Right renal pelvis (tissue), 4 donors: ENCODE data around the gene DNASE1L3. TPM values are rescaled to one million over a fixed set of nuclear protein-coding genes. Genes with fewer than 3 reads are reported as not detected.
A peak's percentile ranks its signal among the peaks of the same experiment; 100 is the strongest.
"Not testable (repeated sequence)": the region's sequence is repeated elsewhere in the genome, so short reads cannot be mapped to it uniquely, and the experiment has no call there.

ENCODE experiments used
- DNase-seq, 4 donors: peaks; one replicate each; pipeline ENCODE4 v3.0.0-alpha.2; 2013; ENCODE audit warnings: low read depth in 4 of 4, low spot score in 3 of 4, missing footprints in 1 of 4
- polyA plus RNA-seq, 4 donors: library from polyadenylated mRNA; unstranded; fragments of 120-200 nt; gene quantifications; one replicate each; pipeline ENCODE4 v1.2.1, GENCODE V29; 2013; ENCODE audit not compliant: insufficient read length in 4 of 4

The DNASE1L3 gene
- polyA plus RNA-seq, 4 donors, result 3.7 to 13.1 (median 8.1) TPM

- no peak for DNase-seq
Measured at GRCh38 chr3:58236527-58237237, 25.9 kb upstream of the DNASE1L3 start.

GRCh38 chr3:58235970-58236369, 25.2 kb upstream of the DNASE1L3 start:
- DNase-seq, result no peak

DNA sequence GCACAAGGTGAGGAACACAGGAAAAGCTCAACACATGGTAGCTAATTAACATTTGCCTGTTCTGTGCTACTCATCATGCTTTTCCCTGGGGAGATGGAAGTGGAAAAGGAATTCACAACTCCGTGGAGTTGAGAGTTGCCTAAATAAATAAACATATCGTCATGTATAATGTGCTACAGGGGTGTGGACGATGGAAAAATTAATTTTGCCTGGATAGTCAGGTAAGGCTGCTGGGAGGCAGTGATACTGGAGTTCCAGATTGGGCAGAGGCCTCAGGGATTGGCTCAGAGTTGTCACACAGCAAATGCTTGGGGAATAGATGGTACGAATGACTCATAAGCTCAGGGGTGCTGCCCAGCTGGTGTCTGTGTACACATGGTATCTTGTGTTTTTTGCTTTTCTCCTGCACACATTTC, 23.8 kb upstream of the DNASE1L3 start:
- DNase-seq, result no peak

DNA sequence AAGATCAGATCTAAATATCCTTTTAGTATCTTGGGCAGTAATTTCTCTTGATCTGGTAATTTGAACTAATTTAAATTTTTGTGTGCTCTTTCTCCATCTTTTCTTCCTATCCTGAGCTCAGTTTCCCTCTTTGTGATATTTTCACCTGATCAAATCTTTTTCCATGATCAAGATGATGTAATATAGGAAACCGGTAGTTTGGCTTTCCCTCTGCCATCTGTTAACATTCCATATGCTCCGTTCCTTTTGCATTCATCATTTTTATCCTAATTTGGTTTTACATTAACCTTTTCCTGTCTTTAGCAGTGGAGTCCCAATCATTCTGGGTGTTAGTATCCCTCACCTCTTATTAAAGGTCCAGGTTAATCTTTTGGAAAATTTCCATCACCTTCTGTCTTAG, 20.9 kb upstream of the DNASE1L3 start:
- no peak for DNase-seq

- no peak for DNase-seq
Measured at GRCh38 chr3:58230876-58231552, 20.2 kb upstream of the DNASE1L3 start.

DNA sequence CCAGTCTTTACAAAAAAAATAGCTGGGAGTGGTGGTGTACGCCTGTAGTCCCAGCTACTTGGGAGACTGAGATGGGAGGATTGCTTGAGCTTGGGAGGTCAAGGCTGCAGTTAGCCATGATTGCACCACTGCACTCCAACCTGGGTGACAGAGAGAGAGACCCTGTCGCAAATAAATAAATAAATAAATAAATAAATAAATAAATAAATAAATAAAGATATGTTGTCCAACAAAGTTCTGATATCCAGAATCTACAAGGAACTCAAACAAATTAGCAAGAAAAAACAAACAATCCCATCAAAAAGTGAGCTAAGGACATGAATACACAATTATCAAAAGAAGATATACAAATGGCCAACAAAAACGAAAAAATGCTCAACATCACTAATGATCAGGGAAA, 17.2 kb upstream of the DNASE1L3 start:
- DNase-seq, result not testable (repeated sequence)

GRCh38 chr3:58223855-58224254, 13.1 kb upstream of the DNASE1L3 start:
- DNase-seq, result no peak

- no peak for DNase-seq
Measured at GRCh38 chr3:58222161-58222724, 11.5 kb upstream of the DNASE1L3 start.

GRCh38 chr3:58218904-58219303, 8.1 kb upstream of the DNASE1L3 start:
- DNase-seq, result no peak

GRCh38 chr3:58217209-58217811, 6.5 kb upstream of the DNASE1L3 start:
- DNase-seq, result peak in 3 of 4 donors; percentile 24 to 43 (median 37)

- DNase-seq, result no peak
Measured at GRCh38 chr3:58216496-58217195, 5.9 kb upstream of the DNASE1L3 start.

DNA sequence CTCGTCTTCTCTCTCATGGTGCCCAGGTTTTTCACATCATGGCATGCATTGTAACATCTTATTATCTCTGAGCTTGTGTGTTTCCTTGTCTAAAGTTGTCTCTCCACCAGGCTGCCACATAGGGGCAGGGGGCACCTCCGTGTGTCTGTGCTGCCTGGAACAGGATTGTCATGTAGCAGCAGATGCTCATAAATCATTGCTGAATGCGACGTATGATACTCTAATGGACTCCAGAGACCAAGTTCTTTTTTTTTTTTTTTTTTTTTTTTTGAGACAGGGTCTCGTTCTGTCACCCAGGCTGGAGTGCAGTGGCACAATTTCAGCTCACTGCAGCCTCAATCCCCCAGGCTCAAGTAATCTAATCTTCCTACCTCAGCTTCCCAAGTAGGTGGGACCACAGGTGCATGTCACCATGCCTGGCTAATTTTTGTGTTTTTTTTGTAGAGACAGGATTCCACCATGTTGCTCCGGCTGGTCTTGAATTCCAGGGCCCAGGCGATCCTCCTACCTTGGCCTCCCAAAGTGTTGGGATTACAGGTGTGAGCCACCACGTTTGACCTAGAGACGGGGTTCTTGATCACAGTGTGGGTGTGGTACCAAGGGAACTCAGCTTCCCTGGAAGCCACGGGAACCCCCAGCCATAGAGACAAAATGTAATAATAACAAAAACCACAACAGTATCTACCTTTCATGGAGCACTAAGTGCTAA, 4.7 kb upstream of the DNASE1L3 start:
- DNase-seq, result no peak

- DNase-seq, result no peak
Measured at GRCh38 chr3:58214484-58215316, 3.9 kb upstream of the DNASE1L3 start.

DNA sequence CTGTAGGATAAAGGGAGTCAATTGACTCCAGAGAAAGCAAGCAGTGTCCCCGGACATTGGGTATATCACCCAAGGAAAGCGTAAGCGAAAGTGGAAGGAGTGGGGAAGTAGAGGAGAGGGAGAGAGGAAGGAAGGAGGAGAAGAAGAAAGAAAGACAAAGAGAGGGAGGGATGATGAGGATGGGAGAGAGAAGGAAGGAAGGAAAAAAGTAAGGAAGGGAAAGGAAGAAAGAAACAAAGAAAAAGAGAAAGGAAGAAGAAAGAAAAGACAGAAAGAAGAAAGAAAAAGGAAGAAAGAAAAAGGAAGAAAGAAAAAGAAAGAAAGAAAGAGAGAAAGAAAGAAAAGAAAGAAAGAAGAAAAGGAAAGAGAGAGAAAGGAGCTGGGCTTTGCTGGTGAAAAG, 839 bp downstream of the DNASE1L3 start:
- DNase-seq, result no peak

GRCh38 chr3:58207954-58208353, 2.8 kb downstream of the DNASE1L3 start:
- DNase-seq, result no peak

GRCh38 chr3:58206406-58207011, 4.3 kb downstream of the DNASE1L3 start:
- DNase-seq, result no peak

- no peak for DNase-seq
Measured at GRCh38 chr3:58205981-58206380, 4.8 kb downstream of the DNASE1L3 start.

GRCh38 chr3:58204720-58205119, 6.1 kb downstream of the DNASE1L3 start:
- no peak for DNase-seq

- no peak for DNase-seq
Measured at GRCh38 chr3:58203541-58203940, 7.2 kb downstream of the DNASE1L3 start.
